ENCODE measurements around the gene SLC45A1.
A peak's percentile ranks its signal among the peaks of the same experiment; 100 is the strongest.

SLC45A1 gene

DNA sequence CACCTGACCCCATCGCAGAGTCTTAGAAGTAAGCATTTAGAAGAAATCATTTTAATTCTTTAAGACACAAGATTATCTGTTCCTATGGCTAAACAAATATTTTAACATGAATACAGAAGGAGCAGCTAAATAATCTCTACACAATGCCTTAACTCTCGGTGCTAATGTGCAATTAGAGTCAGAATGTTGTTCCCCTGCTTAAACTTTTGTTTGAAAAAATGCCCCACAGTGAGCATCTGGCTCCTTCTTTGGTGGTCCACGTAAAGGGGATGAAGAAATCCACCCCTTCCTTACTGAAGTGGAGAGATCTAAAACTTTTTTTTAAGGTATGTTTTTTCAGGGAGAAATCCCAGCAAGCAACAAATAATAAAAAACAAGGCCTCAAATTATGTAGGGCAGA, 55.2 kb downstream of the SLC45A1 start:
- TF ChIP-seq, protein P1, sequence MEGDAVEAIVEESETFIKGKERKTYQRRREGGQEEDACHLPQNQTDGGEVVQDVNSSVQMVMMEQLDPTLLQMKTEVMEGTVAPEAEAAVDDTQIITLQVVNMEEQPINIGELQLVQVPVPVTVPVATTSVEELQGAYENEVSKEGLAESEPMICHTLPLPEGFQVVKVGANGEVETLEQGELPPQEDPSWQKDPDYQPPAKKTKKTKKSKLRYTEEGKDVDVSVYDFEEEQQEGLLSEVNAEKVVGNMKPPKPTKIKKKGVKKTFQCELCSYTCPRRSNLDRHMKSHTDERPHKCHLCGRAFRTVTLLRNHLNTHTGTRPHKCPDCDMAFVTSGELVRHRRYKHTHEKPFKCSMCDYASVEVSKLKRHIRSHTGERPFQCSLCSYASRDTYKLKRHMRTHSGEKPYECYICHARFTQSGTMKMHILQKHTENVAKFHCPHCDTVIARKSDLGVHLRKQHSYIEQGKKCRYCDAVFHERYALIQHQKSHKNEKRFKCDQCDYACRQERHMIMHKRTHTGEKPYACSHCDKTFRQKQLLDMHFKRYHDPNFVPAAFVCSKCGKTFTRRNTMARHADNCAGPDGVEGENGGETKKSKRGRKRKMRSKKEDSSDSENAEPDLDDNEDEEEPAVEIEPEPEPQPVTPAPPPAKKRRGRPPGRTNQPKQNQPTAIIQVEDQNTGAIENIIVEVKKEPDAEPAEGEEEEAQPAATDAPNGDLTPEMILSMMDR (IDR thresholded peaks at IDR 0.05; ENCODE audit: control insufficient read depth, insufficient read depth, low read depth, low read length, missing control alignments) = no peak
- H3K4me3 ChIP-seq (ENCODE audit: control insufficient read depth, low read depth, low read length) = no peak overlapping the region
- DNase-seq (ENCODE audit: low read depth) = no peak

DNA sequence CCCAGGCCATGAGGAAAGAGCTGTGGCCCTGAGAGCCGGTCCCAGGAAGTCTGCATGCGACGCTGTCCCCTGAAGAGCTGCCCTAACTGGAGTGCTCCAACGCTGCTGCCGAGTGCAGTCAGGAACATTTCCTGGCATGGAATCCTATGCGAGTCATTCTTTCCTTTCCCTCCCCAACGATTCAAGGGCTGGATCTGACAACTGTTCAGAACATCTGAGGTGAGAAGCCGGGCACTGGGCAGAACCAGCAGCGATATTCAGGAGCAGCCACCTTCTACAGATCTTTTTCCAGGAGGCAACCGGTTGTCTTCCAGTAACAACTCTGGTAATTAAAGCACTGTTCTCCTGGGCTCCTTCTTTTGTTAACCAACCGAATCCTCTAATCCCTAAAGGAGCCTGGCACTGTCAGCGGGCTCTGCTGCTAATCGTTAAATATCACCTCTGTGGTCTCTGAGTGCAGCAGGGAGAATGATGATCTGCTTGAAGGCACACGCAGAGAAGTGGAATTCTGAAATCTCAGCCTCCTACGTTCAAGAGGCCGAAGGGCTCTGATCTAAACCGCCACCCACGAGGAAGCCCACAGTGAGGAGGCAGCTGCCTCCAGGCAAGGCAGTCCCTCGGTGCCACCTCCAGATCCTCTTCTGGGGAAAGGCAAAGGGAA, 55.8 kb downstream of the SLC45A1 start:
- H3K4me3 ChIP-seq (ENCODE audit: control insufficient read depth, low read depth, low read length) = no peak overlapping the region
- TF ChIP-seq, protein P1 (IDR thresholded peaks at IDR 0.05; ENCODE audit: control insufficient read depth, insufficient read depth, low read depth, low read length, missing control alignments) = no peak
- DNase-seq (ENCODE audit: low read depth) = peak; percentile 57

DNA sequence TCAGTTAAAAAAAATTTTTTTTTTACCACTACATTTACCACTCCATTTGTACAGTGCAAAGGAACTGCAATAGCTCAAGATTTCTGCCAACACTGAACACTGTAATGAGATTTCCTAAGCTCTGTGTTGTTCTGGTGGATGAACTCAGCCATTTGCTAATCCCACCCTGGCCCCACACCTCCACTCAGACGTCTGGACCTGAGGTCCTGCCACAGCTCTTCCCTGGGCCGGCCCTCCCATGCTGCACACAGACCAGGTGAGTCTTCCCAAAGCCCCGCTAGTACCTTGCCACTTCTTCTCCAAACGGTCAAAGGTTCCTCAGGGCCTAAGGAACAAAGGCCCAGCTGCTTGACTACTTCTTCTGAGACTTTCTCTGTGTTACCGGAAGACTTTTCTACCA, 56.4 kb downstream of the SLC45A1 start:
- no peak for DNase-seq (ENCODE audit: low read depth)
- H3K4me3 ChIP-seq (ENCODE audit: control insufficient read depth, low read depth, low read length) = no peak overlapping the region
- TF ChIP-seq, protein P1 (IDR thresholded peaks at IDR 0.05; ENCODE audit: control insufficient read depth, insufficient read depth, low read depth, low read length, missing control alignments) = no peak

DNA sequence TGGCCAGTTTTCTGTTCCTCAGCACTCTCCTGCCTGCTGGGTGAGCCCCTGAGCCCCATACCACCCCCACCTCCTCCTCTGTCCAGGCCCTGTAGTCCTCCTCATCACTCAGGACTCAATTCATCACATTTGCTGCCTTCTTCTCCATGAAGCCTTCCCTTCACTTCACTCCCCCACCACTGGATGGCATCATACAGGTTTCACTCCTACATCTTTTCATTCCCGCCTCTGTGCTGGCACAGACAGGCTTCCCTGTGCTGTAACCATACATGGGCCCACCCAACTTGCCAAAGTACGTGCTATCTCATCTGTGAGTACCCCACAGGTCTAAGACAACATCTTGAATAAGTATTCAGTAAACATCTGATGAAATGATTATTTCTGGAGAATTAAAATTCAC, 56.9 kb downstream of the SLC45A1 start:
- TF ChIP-seq, protein P1 (IDR thresholded peaks at IDR 0.05; ENCODE audit: control insufficient read depth, insufficient read depth, low read depth, low read length, missing control alignments) = peak; percentile 46
- H3K4me3 ChIP-seq (ENCODE audit: control insufficient read depth, low read depth, low read length) = no peak overlapping the region
- DNase-seq (ENCODE audit: low read depth) = no peak

DNA sequence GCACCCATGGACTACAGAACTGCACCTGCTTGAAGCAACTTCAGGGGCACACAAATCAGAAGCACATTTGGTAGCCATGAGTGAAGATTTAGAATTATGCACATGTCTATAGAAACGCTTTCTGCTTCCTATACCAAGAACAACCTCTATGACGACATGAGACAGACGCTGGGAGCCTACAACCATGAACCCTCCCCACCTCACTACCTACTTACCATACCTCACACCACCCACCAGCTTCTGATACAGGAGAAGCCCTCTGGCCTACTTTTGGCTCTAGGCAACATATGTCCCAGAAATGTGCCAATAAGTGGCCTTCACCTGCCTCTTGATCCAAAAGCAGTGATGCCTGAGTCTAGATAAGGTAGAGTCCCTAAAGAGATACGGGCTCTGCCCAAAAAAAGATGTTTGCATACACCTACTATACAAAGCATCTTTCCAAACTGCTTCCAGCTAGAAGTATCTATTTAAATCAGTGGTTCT, 58.5 kb downstream of the SLC45A1 start:
- no peak for DNase-seq (ENCODE audit: low read depth)
- no peak overlapping the region for H3K4me3 ChIP-seq (ENCODE audit: control insufficient read depth, low read depth, low read length)
- TF ChIP-seq, protein P1 (IDR thresholded peaks at IDR 0.05; ENCODE audit: control insufficient read depth, insufficient read depth, low read depth, low read length, missing control alignments) = no peak

DNA sequence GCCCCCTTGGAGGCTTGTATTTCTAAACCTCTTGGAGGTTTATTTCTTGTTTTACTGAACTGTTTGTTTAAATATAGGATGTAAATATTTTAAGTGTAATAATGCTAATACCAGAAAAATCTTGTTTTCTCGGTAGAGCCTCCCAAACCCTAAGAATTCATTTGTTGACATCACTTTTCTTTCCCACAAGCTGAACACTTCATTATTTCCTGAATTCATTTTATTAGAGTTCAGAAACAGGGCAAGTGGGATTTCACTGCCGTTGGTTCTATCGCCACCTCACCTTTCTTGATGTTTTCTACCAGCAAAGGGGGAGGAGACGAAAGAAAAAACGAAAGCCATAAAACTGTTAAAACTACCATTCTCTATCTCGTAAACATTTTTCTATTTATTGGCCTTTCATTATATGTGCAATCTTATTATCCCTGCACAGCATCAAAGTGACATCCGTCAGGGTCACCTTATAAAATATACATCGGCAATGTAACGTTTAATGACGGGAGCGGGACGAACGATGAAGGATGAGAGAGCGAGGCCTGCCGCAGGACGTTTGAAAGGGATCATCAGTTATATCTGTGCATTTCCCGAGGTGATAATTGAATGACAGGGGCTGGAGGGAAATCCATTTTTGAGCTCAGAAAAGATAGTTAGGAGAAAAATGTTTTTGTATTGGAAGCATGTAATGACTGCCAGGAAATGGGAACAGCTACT, 59.5 kb downstream of the SLC45A1 start:
- TF ChIP-seq, protein P1 (IDR thresholded peaks at IDR 0.05; ENCODE audit: control insufficient read depth, insufficient read depth, low read depth, low read length, missing control alignments) = no peak
- no peak for DNase-seq (ENCODE audit: low read depth)
- H3K4me3 ChIP-seq (ENCODE audit: control insufficient read depth, low read depth, low read length) = no peak overlapping the region

All from AG09309 (cell line).